HUES48 (cell line): ENCODE measurements around the gene SF3B6.
"Not testable (repeated sequence)": the region's sequence is repeated elsewhere in the genome, so short reads cannot be mapped to it uniquely, and the experiment has no call there.

Source experiments
- H3K27ac ChIP-seq: one replicate; pipeline ENCODE4 v1.7.0; 2013; ENCODE audit warnings: low read depth, low read length, inconsistent platforms
- H3K27me3 ChIP-seq: 2 replicates; pipeline ENCODE4 v1.6.1; 2013; ENCODE audit warnings: mild to moderate bottlenecking, low read length; ENCODE audit not compliant: control insufficient read depth, insufficient read depth
- H3K36me3 ChIP-seq: 2 replicates; pipeline ENCODE4 v1.6.1; 2013; ENCODE audit warnings: low read length; ENCODE audit not compliant: control insufficient read depth, insufficient read depth
- H3K4me1 ChIP-seq: 2 replicates; pipeline ENCODE4 v1.6.1; 2013; ENCODE audit warnings: mild to moderate bottlenecking, low read length; ENCODE audit not compliant: control insufficient read depth, insufficient read depth
- H3K4me3 ChIP-seq: 2 replicates; pipeline ENCODE4 v1.5.1; 2013; ENCODE audit warnings: mild to moderate bottlenecking, low read depth, low read length
- H3K9ac ChIP-seq: 2 replicates; pipeline ENCODE4 v1.6.1; 2013; ENCODE audit warnings: mild to moderate bottlenecking, low read depth, low read length, moderate library complexity
- H3K9me3 ChIP-seq: 2 replicates; pipeline ENCODE4 v1.6.1; 2013; ENCODE audit warnings: low read length; ENCODE audit not compliant: control insufficient read depth, insufficient read depth

SF3B6 gene

GRCh38 chr2:24110660-24111303 lies 34.7 kb upstream of the SF3B6 start:
- H3K9ac ChIP-seq, result no peak overlapping the region
- no peaks in the 10 kb centered on the region for H3K36me3 ChIP-seq
- no peaks in the 10 kb centered on the region for H3K4me1 ChIP-seq
- peaks cover 6% of the 10 kb centered on the region; the same call in 1 of the 2 replicates for H3K9me3 ChIP-seq
- no peak overlapping the region for H3K4me3 ChIP-seq
- H3K27ac ChIP-seq, result no peak overlapping the region
- no peaks in the 10 kb centered on the region for H3K27me3 ChIP-seq

- not testable (repeated sequence) for H3K4me3 ChIP-seq, H3K27me3 ChIP-seq, H3K9ac ChIP-seq, H3K36me3 ChIP-seq, H3K27ac ChIP-seq, H3K4me1 ChIP-seq, H3K9me3 ChIP-seq
Observed at GRCh38 chr2:24109431-24109830, 33.3 kb upstream of the SF3B6 start.

- no peaks in the 10 kb centered on the region for H3K36me3 ChIP-seq
- no peak overlapping the region for H3K9ac ChIP-seq
- H3K4me1 ChIP-seq, result no peaks in the 10 kb centered on the region
- H3K9me3 ChIP-seq, result no peaks in the 10 kb centered on the region
- no peak overlapping the region for H3K27ac ChIP-seq
- no peaks in the 10 kb centered on the region for H3K27me3 ChIP-seq
- H3K4me3 ChIP-seq, result no peak overlapping the region
Observed at GRCh38 chr2:24107336-24107735, 31.2 kb upstream of the SF3B6 start.

- Histone ChIP-seq H3K4me1 (no peaks in the 10 kb centered on the region), H3K4me3 (no peak overlapping the region), H3K36me3 (no peaks in the 10 kb centered on the region), H3K27me3 (no peaks in the 10 kb centered on the region), H3K27ac (no peak overlapping the region), H3K9me3 (no peaks in the 10 kb centered on the region), H3K9ac (no peak overlapping the region)
Observed at GRCh38 chr2:24106786-24107185, 30.7 kb upstream of the SF3B6 start.

GRCh38 chr2:24105816-24106215 lies 29.7 kb upstream of the SF3B6 start:
- H3K4me1 ChIP-seq, result no peaks in the 10 kb centered on the region
- H3K9ac ChIP-seq, result no peak overlapping the region
- H3K9me3 ChIP-seq, result no peaks in the 10 kb centered on the region
- H3K4me3 ChIP-seq, result no peak overlapping the region
- H3K36me3 ChIP-seq, result no peaks in the 10 kb centered on the region
- H3K27ac ChIP-seq, result no peak overlapping the region
- no peaks in the 10 kb centered on the region for H3K27me3 ChIP-seq

- H3K9me3 ChIP-seq, result no peaks in the 10 kb centered on the region
- H3K27me3 ChIP-seq, result no peaks in the 10 kb centered on the region
- H3K36me3 ChIP-seq, result no peaks in the 10 kb centered on the region
- no peak overlapping the region for H3K27ac ChIP-seq
- H3K4me1 ChIP-seq, result no peaks in the 10 kb centered on the region
- H3K4me3 ChIP-seq, result no peak overlapping the region
- no peak overlapping the region for H3K9ac ChIP-seq
Observed at GRCh38 chr2:24104906-24105305, 28.8 kb upstream of the SF3B6 start.

GRCh38 chr2:24104110-24104650 lies 28.1 kb upstream of the SF3B6 start:
- Histone ChIP-seq H3K9me3 (no peaks in the 10 kb centered on the region), H3K9ac (no peak overlapping the region), H3K4me1 (no peaks in the 10 kb centered on the region), H3K27me3 (no peaks in the 10 kb centered on the region), H3K4me3 (no peak overlapping the region), H3K36me3 (no peaks in the 10 kb centered on the region), H3K27ac (no peak overlapping the region)

GRCh38 chr2:24102677-24103076 lies 26.6 kb upstream of the SF3B6 start:
- Histone ChIP-seq H3K27ac (no peak overlapping the region), H3K4me1 (no peaks in the 10 kb centered on the region), H3K4me3 (no peak overlapping the region), H3K36me3 (no peaks in the 10 kb centered on the region), H3K9me3 (no peaks in the 10 kb centered on the region), H3K27me3 (no peaks in the 10 kb centered on the region), H3K9ac (no peak overlapping the region)

- Histone ChIP-seq H3K4me3 (no peak overlapping the region), H3K4me1 (no peaks in the 10 kb centered on the region), H3K36me3 (no peaks in the 10 kb centered on the region), H3K27ac (no peak overlapping the region), H3K9me3 (no peaks in the 10 kb centered on the region), H3K9ac (no peak overlapping the region), H3K27me3 (no peaks in the 10 kb centered on the region)
Observed at GRCh38 chr2:24101992-24102391, 25.9 kb upstream of the SF3B6 start.

GRCh38 chr2:24100732-24101131 lies 24.6 kb upstream of the SF3B6 start:
- H3K4me1 ChIP-seq, H3K4me3 ChIP-seq, H3K27ac ChIP-seq, H3K36me3 ChIP-seq, H3K27me3 ChIP-seq, H3K9me3 ChIP-seq, H3K9ac ChIP-seq: not testable (repeated sequence)

GRCh38 chr2:24095171-24095677 lies 19.1 kb upstream of the SF3B6 start:
- not testable (repeated sequence) for H3K27ac ChIP-seq, H3K9ac ChIP-seq, H3K4me3 ChIP-seq, H3K27me3 ChIP-seq, H3K36me3 ChIP-seq, H3K9me3 ChIP-seq, H3K4me1 ChIP-seq
